Esophagus mucosa (tissue), 1 donor: ENCODE data around the gene DAAM1. TPM values are rescaled to one million over a fixed set of nuclear protein-coding genes. Genes with fewer than 3 reads are reported as not detected.

ENCODE experiments used
- ATAC-seq: fragments of 200-7000 bp; cut with Tn5 transposase; one replicate; pipeline ENCODE4 v1.9.1; 2020
- total RNA-seq: library from RNA; stranded (reverse); gene quantifications from one replicate; pipeline ENCODE4 v1.2.4, GENCODE V29; 2023
- donor health status: DM: yes; HTN: yes; CAD: no.

Gene DAAM1
- total RNA-seq, 1 donor from 2014 or later, result 67.4 TPM

DNA sequence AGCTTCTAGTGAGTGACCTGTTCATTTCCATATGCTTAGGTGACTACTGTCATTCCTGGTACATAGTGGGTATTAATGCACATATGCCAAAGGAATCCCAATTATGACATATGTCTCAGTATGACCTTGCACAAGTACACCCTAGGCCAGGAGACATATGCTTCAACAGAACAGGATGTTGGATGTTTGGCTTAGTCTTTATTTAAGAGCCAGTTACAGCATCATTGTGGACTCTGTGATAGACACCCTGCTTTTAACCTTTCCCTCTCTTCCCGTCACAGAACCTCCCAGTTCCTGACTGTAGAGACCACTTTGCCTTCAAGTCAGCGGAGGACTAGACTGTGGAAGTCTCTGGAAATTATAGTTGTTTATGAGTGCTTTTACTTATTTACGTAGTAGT, 72.9 kb downstream of the DAAM1 start:
- no peak for ATAC-seq

- no peak for ATAC-seq
These were observed 74.4 kb downstream of the DAAM1 start for GRCh38 chr14:59262717-59263454.

GRCh38 chr14:59265808-59266207, 77.3 kb downstream of the DAAM1 start:
- ATAC-seq, result peak; percentile 96

DNA sequence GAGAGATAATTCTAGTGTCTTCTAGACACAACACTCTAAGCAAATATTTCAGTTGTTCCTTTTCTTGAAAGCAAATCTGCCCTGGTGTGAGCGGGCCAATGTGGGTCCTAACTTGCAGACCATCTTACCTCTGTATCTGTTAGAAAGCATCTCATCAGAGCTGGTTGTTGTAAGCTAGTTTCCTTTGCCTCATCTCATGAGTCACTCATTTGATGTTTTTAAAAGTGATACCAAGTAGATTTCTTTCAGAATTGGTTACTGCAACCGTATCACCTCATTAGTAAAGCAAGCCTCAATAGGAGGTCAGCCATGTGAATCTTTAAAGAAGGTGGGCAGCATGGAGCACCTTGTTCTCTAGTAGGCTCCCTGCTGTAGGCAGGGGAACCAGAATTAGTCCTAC, 78.6 kb downstream of the DAAM1 start:
- no peak for ATAC-seq

- ATAC-seq, result no peak
These were observed 79.5 kb downstream of the DAAM1 start for GRCh38 chr14:59268011-59268410.

DNA sequence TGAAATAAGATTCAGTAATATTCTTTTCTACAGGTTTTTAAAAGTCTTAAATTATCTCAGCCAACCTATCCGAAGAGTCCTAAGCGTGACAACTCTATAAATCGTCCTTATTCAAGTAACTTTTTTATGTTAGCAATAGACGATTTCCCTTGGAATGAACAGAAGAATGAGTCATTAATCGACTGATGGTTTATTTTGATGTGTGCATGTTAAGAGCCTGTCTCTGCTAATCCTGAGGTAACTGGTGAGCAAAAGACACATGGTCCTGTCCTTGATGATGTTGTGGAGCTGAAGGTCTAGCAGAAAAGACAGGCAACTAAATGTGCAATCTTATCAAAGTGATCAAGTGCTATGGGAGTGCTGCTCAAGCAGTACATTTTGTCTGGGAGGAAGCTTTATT, 80.4 kb downstream of the DAAM1 start:
- no peak for ATAC-seq

- no peak for ATAC-seq
These were observed 81.0 kb downstream of the DAAM1 start for GRCh38 chr14:59269466-59269865.

GRCh38 chr14:59271256-59271655, 82.8 kb downstream of the DAAM1 start:
- ATAC-seq, result no peak

GRCh38 chr14:59271734-59272133, 83.3 kb downstream of the DAAM1 start:
- no peak for ATAC-seq

GRCh38 chr14:59272633-59273032, 84.2 kb downstream of the DAAM1 start:
- no peak for ATAC-seq

GRCh38 chr14:59273737-59274136, 85.3 kb downstream of the DAAM1 start:
- no peak for ATAC-seq

GRCh38 chr14:59274991-59275391, 86.5 kb downstream of the DAAM1 start:
- ATAC-seq, result peak; percentile 48

- ATAC-seq, result peak; percentile 95
These were observed 87.2 kb downstream of the DAAM1 start for GRCh38 chr14:59275668-59276067.

GRCh38 chr14:59276235-59276634, 87.8 kb downstream of the DAAM1 start:
- no peak for ATAC-seq

DNA sequence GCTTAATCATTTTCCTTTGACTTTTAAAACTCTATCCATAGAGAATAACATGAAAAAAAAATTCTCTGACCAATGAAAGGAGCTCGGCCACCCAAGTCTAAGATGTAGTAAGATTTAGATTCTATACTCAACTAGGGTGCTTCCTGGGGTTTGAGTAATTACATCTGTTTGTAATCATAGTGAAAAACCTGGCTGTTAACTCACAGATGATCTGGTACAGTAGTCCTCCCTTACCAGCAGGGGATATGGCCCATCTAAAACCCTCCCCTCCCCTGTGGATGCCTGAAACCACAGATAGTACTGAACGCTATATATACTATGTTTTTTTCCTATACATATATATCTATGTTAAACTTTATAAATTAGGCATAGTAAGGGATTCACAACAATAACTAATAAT, 89.2 kb downstream of the DAAM1 start:
- no peak for ATAC-seq

DNA sequence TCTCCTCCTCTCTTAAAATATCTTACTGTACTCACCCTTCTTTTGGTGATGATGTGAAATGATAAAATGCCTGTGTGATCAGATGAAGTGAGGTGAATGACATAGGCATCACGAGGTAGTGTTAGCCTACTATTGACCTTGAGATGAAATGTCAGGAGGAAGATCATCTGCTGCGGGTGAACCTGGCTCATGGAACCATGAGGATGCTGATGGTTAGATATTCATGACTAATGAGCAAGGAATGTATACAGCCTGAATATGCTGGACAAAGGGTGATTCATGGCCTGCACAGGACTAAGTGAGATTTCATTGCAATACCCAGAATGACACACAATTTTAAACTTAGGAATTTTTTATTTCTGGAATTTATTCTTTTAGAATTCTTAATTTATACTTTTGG, 89.6 kb downstream of the DAAM1 start:
- ATAC-seq, result peak; percentile 62

GRCh38 chr14:59280961-59281360, 92.5 kb downstream of the DAAM1 start:
- no peak for ATAC-seq

DNA sequence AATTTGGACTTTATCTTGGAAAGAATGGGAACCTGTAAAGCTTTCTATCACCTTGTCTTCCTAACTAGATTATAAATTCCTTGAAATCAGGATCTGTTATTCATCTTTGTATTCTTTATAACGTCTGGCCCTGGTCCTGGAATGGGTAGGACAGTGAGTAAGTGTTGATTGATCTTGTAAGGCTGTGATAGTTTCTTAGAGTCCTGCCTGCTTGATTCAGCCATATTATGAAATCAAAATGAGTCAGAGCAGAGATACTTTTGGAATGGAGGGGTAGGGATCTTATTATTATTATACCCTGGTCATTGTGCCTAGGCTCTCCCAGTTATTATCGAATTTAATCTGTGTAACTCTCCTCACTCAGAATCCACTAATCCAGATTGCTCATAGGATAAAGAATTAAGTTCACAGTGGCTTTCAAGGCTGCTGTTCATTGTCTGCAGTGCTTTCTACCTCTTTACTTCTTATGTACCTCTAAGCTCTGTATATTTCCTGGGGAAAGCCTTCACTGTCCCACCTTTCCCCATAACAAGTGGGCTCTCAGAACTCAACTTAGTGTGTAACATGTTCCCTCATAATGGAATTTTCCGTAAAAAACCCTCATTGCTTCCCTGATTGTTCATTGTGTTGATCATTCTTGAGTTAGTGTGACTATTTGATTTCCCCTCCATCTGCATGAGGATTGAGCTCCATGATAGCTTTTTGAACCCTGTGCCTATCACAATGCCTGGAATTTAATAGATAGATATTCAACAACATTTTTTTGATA, 93.3 kb downstream of the DAAM1 start:
- peak; percentile 81 for ATAC-seq

GRCh38 chr14:59282378-59282765, 93.9 kb downstream of the DAAM1 start:
- peak; percentile 75 for ATAC-seq

- no peak for ATAC-seq
These were observed 94.9 kb downstream of the DAAM1 start for GRCh38 chr14:59283361-59283760.

DNA sequence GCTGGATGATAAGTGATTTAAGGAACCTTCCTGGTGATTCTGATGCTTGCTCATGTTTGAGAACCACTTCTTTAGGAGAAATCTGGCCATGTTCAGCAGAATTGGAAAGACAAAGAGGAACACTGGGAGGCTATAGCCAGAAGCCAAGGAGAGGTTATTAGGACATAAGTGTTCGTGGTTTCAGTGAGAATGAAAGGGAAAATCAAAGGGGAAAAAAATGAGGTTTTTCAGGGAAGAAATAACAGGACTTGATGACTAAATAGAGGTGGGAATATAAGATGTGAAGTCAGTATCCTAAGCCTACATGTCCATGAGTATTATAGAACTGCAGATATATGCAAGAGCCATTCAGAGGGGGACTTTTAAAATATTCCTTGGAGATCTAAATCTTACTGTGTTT, 95.6 kb downstream of the DAAM1 start:
- no peak for ATAC-seq

GRCh38 chr14:59292028-59292427, 103.6 kb downstream of the DAAM1 start:
- no peak for ATAC-seq

GRCh38 chr14:59292921-59293534, 104.6 kb downstream of the DAAM1 start:
- ATAC-seq, result no peak
